T-cell (primary cell): Measurements from ENCODE around the gene ZNF398. TPM values are rescaled to one million over a fixed set of nuclear protein-coding genes. Genes with fewer than 3 reads are reported as not detected.

ENCODE experiments used
- ATAC-seq, 4 experiments: fragments of 200-7000 bp in 3 of 4; fragments of 150-1000 bp in 1 of 4; cut with Tn5 transposase; replicated peaks in 1 of 4; 1 replicate in 3 of 4; 2 replicates in 1 of 4; pipeline ENCODE4 v1.10.0; 2021; ENCODE audit warnings: moderate library complexity in 3 of 4, mild to moderate bottlenecking in 2 of 4, moderate number of reproducible peaks in 1 of 4
- CTCF ChIA-PET, 2 donors: fragments of 300-600 bp; sonication (Branson Sonifier 250); formaldehyde crosslinking; loops; one replicate each; lab custom pipeline; 2022; ENCODE audit warnings: antibody characterized with exemption in 2 of 2; lab: Charles Lee
- POLR2A ChIA-PET, 2 donors: fragments of 300-600 bp; sonication (Branson Sonifier 250); formaldehyde crosslinking; loops; one replicate each; lab custom pipeline; 2022; ENCODE audit warnings: antibody characterized with exemption in 2 of 2; lab: Charles Lee
- DNase-seq, 35 experiments: peaks; one replicate each; pipeline versions ENCODE4 v3.0.0 to v3.0.0-alpha.2; 2013 to 2023
- H3K27ac ChIP-seq: one replicate; pipeline ENCODE4 v1.5.1; 2013; ENCODE audit warnings: low read length
- H3K27me3 ChIP-seq, 2 experiments: replicated peaks in 1 of 2; 1 replicate in 1 of 2; 2 replicates in 1 of 2; pipeline versions ENCODE4 v1.6.1 to v1.7.0; 2013; ENCODE audit warnings: low read length in 1 of 2, mixed read lengths in 1 of 2; ENCODE audit not compliant: control insufficient read depth in 2 of 2, insufficient read depth in 2 of 2; ENCODE audit errors: extremely low read depth in 1 of 2
- H3K36me3 ChIP-seq, 2 donors: 1 replicate in 1 of 2; 2 replicates in 1 of 2; pipeline versions ENCODE4 v1.6.1 to v1.7.0; 2013; ENCODE audit warnings: low read length in 1 of 2; ENCODE audit not compliant: control insufficient read depth in 2 of 2, insufficient read depth in 1 of 2; ENCODE audit errors: extremely low read depth in 1 of 2
- H3K4me1 ChIP-seq, 2 experiments: 1 replicate in 1 of 2; 2 replicates in 1 of 2; pipeline versions ENCODE4 v1.6.1 to v1.7.0; 2013; ENCODE audit warnings: low read length in 2 of 2, mixed read lengths in 1 of 2; ENCODE audit not compliant: insufficient read depth in 2 of 2, control insufficient read depth in 1 of 2; ENCODE audit errors: extremely low read depth in 1 of 2
- H3K4me3 ChIP-seq, 2 donors: 1 replicate in 1 of 2; 2 replicates in 1 of 2; pipeline versions ENCODE4 v1.5.1 to v1.7.0; 2013; ENCODE audit warnings: mild to moderate bottlenecking in 2 of 2, low read length in 1 of 2, moderate library complexity in 1 of 2; ENCODE audit not compliant: control insufficient read depth in 1 of 2; ENCODE audit errors: extremely low read depth in 1 of 2
- H3K9me3 ChIP-seq: 2 replicates; pipeline ENCODE4 v1.7.0; 2013
- H3K27ac Mint-ChIP-seq, 2 donors: one replicate each; pipeline ENCODE4 v1.8.0; 2020 to 2021; ENCODE audit warnings: mild to moderate bottlenecking in 2 of 2, mixed read lengths in 2 of 2
- H3K27me3 Mint-ChIP-seq, 2 donors: one replicate each; pipeline ENCODE4 v1.8.0; 2021 to 2022; ENCODE audit warnings: mixed read lengths in 2 of 2
- H3K36me3 Mint-ChIP-seq: one replicate; pipeline ENCODE4 v1.8.0; 2021; ENCODE audit warnings: mixed read lengths
- H3K4me1 Mint-ChIP-seq, 3 donors: one replicate each; pipeline ENCODE4 v1.8.0; 2020 to 2022; ENCODE audit warnings: mixed read lengths in 3 of 3, mild to moderate bottlenecking in 1 of 3
- H3K4me3 Mint-ChIP-seq, 3 donors: one replicate each; pipeline ENCODE4 v1.8.0; 2020 to 2022; ENCODE audit warnings: mild to moderate bottlenecking in 3 of 3, mixed read lengths in 3 of 3, moderate library complexity in 3 of 3
- H3K9me3 Mint-ChIP-seq, 3 donors: one replicate each; pipeline ENCODE4 v1.8.0; 2020 to 2022; ENCODE audit warnings: mixed read lengths in 3 of 3
- WGBS: methylation state at CpG from one replicate; pipeline ENCODE4 v1.1.5; 2013; ENCODE audit warnings: missing lambda C conversion rate; ENCODE audit not compliant: insufficient coverage; 5-methylcytosine and 5-hydroxymethylcytosine counted together
- total RNA-seq, 35 experiments: library from RNA in 6 of 35; stranded (reverse) in 6 of 35; fragments of 120-200 nt in 1 of 35; gene quantifications; one replicate each; pipeline versions ENCODE4 v1.2.1 to v1.2.4 and lab custom pipeline; 2013 to 2026

Gene ZNF398
- total RNA-seq, result 10 to 100 TPM; 15.1 to 31.0 (median 28.4) TPM
- total RNA-seq (2013), result 20.9 TPM
- 27.2 to 74.8 (median 48.8) reads per million in 29 experiments for total RNA-seq (lab: John Stamatoyannopoulos, UW)

- Histone ChIP-seq H3K27ac (peak within 1 kb of the TSS; percentile 78), H3K27me3 (no peaks in the 10 kb centered on the region), H3K4me1 (peaks cover 11 to 28% of the 10 kb centered on the region in 2 experiments), H3K9me3 (no peaks in the 10 kb centered on the region), H3K4me3 (peak within 1 kb of the TSS; percentile 90 to 95), H3K36me3 (peaks cover 0 to 3% of the 10 kb centered on the region in 2 donors)
- H3K4me3 Mint-ChIP-seq, result peak within 1 kb of the TSS; percentile 86 to 90 (median 87)
- WGBS, result under 1% methylated on average over 67 of the region's 79 CpGs
- H3K4me1 Mint-ChIP-seq, result peaks cover 33 to 43% (median 42%) of the 10 kb centered on the region in 3 donors
- DNase-seq (peak; percentile 59 to 93 (median 73)), ATAC-seq (peak; percentile 79 to 87 (median 82))
- H3K27ac Mint-ChIP-seq, result peak within 1 kb of the TSS; percentile 90 to 94
- peaks cover 4% of the 10 kb centered on the region for H3K36me3 Mint-ChIP-seq
- POLR2A ChIA-PET, result interaction anchor here (0.6 to 1.1 kb wide), 6 partner anchors 21 to 190 kb away, joined by 3 to 6 read pairs (median 3); no protein-coding TSS in a partner anchor
- CTCF ChIA-PET, result interaction anchor here (0.6 to 2.0 kb wide), 16 partner anchors 16 to 313 kb away, joined by 3 to 27 read pairs (median 5); partner anchors contain the start of genes ZNF425 (in 2 of the 2), ZNF282 (in 1 of the 2), ZNF777 (in 1 of the 2) and ZNF783 (in 1 of the 2)
- H3K27me3 Mint-ChIP-seq, result no peaks in the 10 kb centered on the region
- no peaks in the 10 kb centered on the region for H3K9me3 Mint-ChIP-seq
Measured at GRCh38 chr7:149147072-149147751, at the start of gene ZNF398. ZNF398 (plus strand) TSS chr7:149147453; CDS start chr7:149147743, 290 bp downstream.

GRCh38 chr7:149099058-149099457 is 48.2 kb upstream of the ZNF398 start:
- Mint-ChIP-seq H3K36me3 (peaks cover 4% of the 10 kb centered on the region), H3K4me3 (no peak overlapping the region), H3K27ac (no peak overlapping the region), H3K9me3 (no peaks in the 10 kb centered on the region), H3K4me1 (no peaks in the 10 kb centered on the region), H3K27me3 (no peaks in the 10 kb centered on the region)
- H3K27ac ChIP-seq, result no peak overlapping the region
- POLR2A ChIA-PET, result no interaction called here
- 88% methylated on average over 1 of the region's 6 CpGs for WGBS
- ATAC-seq (no peak), DNase-seq (no peak)
- CTCF ChIA-PET, result interaction anchor here in 1 of 2 donors (0.7 kb wide), 1 partner anchor 72 kb away, joined by 3 read pairs; no protein-coding TSS in a partner anchor
- no peak overlapping the region for H3K4me3 ChIP-seq
- H3K4me1 ChIP-seq, result no peaks in the 10 kb centered on the region
- H3K27me3 ChIP-seq, result no peaks in the 10 kb centered on the region
- no peaks in the 10 kb centered on the region for H3K9me3 ChIP-seq
- H3K36me3 ChIP-seq, result no peaks in the 10 kb centered on the region

- Mint-ChIP-seq H3K36me3 (peaks cover 8% of the 10 kb centered on the region), H3K27ac (no peak overlapping the region), H3K9me3 (no peaks in the 10 kb centered on the region), H3K27me3 (no peaks in the 10 kb centered on the region), H3K4me1 (no peaks in the 10 kb centered on the region), H3K4me3 (no peak overlapping the region)
- Histone ChIP-seq H3K36me3 (peaks cover 0 to 3% of the 10 kb centered on the region in 2 donors), H3K9me3 (no peaks in the 10 kb centered on the region), H3K4me1 (no peaks in the 10 kb centered on the region), H3K27ac (no peak overlapping the region), H3K4me3 (no peak overlapping the region), H3K27me3 (no peaks in the 10 kb centered on the region)
- ATAC-seq (no peak), DNase-seq (no peak)
- ChIA-PET POLR2A (no interaction called here), CTCF (interaction anchor here (0.7 kb wide), 2 partner anchors 276 to 459 kb away, joined by 5 read pairs; no protein-coding TSS in a partner anchor)
- no CpG with 5 or more reads among the region's 2 CpGs for WGBS
Measured at GRCh38 chr7:149100821-149101220, 46.4 kb upstream of the ZNF398 start.

- CTCF ChIA-PET, result no interaction called here
- Histone ChIP-seq H3K27ac (no peak overlapping the region), H3K27me3 (no peaks in the 10 kb centered on the region), H3K4me1 (no peaks in the 10 kb centered on the region), H3K36me3 (peaks cover 0 to 3% of the 10 kb centered on the region in 2 donors), H3K4me3 (no peak overlapping the region), H3K9me3 (no peaks in the 10 kb centered on the region)
- H3K27ac Mint-ChIP-seq, result no peak overlapping the region
- H3K27me3 Mint-ChIP-seq, result no peaks in the 10 kb centered on the region
- H3K4me1 Mint-ChIP-seq, result no peaks in the 10 kb centered on the region
- H3K36me3 Mint-ChIP-seq, result peaks cover 8% of the 10 kb centered on the region
- no peak for DNase-seq
- POLR2A ChIA-PET, result no interaction called here
- H3K9me3 Mint-ChIP-seq, result no peaks in the 10 kb centered on the region
- 70% methylated on average over 1 of the region's 1 CpG for WGBS
- no peak for ATAC-seq
- no peak overlapping the region for H3K4me3 Mint-ChIP-seq
Measured at GRCh38 chr7:149102666-149103065, 44.6 kb upstream of the ZNF398 start.

- Mint-ChIP-seq H3K9me3 (no peaks in the 10 kb centered on the region), H3K27me3 (no peaks in the 10 kb centered on the region), H3K4me1 (no peaks in the 10 kb centered on the region), H3K27ac (no peak overlapping the region), H3K36me3 (peaks cover 8% of the 10 kb centered on the region), H3K4me3 (no peak overlapping the region)
- ATAC-seq, result no peak
- Histone ChIP-seq H3K9me3 (no peaks in the 10 kb centered on the region), H3K27me3 (no peaks in the 10 kb centered on the region), H3K36me3 (peaks cover 0 to 3% of the 10 kb centered on the region in 2 donors), H3K4me3 (no peak overlapping the region), H3K4me1 (no peaks in the 10 kb centered on the region), H3K27ac (no peak overlapping the region)
- CTCF ChIA-PET, result no interaction called here
- POLR2A ChIA-PET, result interaction anchor here in 1 of 2 donors (0.6 kb wide), 1 partner anchor 216 kb away, joined by 3 read pairs; no protein-coding TSS in a partner anchor
- no peak for DNase-seq
- WGBS, result 90% methylated on average over 9 of the region's 9 CpGs
Measured at GRCh38 chr7:149103424-149103823, 43.8 kb upstream of the ZNF398 start.

GRCh38 chr7:149104214-149104613 is 43.0 kb upstream of the ZNF398 start:
- Mint-ChIP-seq H3K4me3 (no peak overlapping the region), H3K27me3 (no peaks in the 10 kb centered on the region), H3K4me1 (no peaks in the 10 kb centered on the region), H3K36me3 (peaks cover 8% of the 10 kb centered on the region), H3K27ac (no peak overlapping the region), H3K9me3 (no peaks in the 10 kb centered on the region)
- WGBS, result 97% methylated on average over 35 of the region's 35 CpGs
- no peaks in the 10 kb centered on the region for H3K9me3 ChIP-seq
- no peaks in the 10 kb centered on the region for H3K27me3 ChIP-seq
- ChIA-PET CTCF (no interaction called here), POLR2A (no interaction called here)
- no peak overlapping the region for H3K4me3 ChIP-seq
- no peak overlapping the region for H3K27ac ChIP-seq
- no peak for DNase-seq
- H3K36me3 ChIP-seq, result peaks cover 0 to 3% of the 10 kb centered on the region in 2 donors
- no peaks in the 10 kb centered on the region for H3K4me1 ChIP-seq
- no peak for ATAC-seq
